HG03575 (cell line): Measurements from ENCODE around the gene PLCB1.

Experiments used
- ATAC-seq: cut with Tn5 transposase; IDR thresholded peaks from one replicate; pipeline ENCODE4 v1.9.1; 2021; ENCODE audit not compliant: unreplicated experiment, insufficient number of reproducible peaks, low FRiP score; ENCODE audit errors: extremely low read depth

The PLCB1 gene

GRCh38 chr20:8735014-8735413 lies 602.9 kb downstream of the PLCB1 start:
- ATAC-seq, result no peak

- ATAC-seq, result no peak
Measured at GRCh38 chr20:8735674-8736073, 603.6 kb downstream of the PLCB1 start.

GRCh38 chr20:8740265-8740664 lies 608.2 kb downstream of the PLCB1 start:
- ATAC-seq, result no peak

GRCh38 chr20:8744228-8744844 lies 612.3 kb downstream of the PLCB1 start:
- ATAC-seq, result no peak

GRCh38 chr20:8749101-8749500 lies 617.0 kb downstream of the PLCB1 start:
- no peak for ATAC-seq

GRCh38 chr20:8749986-8750385 lies 617.9 kb downstream of the PLCB1 start:
- no peak for ATAC-seq

GRCh38 chr20:8755340-8756118 lies 623.5 kb downstream of the PLCB1 start:
- ATAC-seq, result no peak

GRCh38 chr20:8756410-8756809 lies 624.3 kb downstream of the PLCB1 start:
- ATAC-seq, result no peak

- no peak for ATAC-seq
Measured at GRCh38 chr20:8757146-8757545, 625.1 kb downstream of the PLCB1 start.

- ATAC-seq, result no peak
Measured at GRCh38 chr20:8764344-8764962, 632.4 kb downstream of the PLCB1 start.

GRCh38 chr20:8766868-8767390 lies 634.9 kb downstream of the PLCB1 start:
- no peak for ATAC-seq

GRCh38 chr20:8774412-8774811 lies 642.3 kb downstream of the PLCB1 start:
- no peak for ATAC-seq

- no peak for ATAC-seq
Measured at GRCh38 chr20:8777911-8778310, 645.8 kb downstream of the PLCB1 start.

- ATAC-seq, result no peak
Measured at GRCh38 chr20:8778387-8778786, 646.3 kb downstream of the PLCB1 start.

GRCh38 chr20:8780915-8781314 lies 648.8 kb downstream of the PLCB1 start:
- no peak for ATAC-seq

- ATAC-seq, result no peak
Measured at GRCh38 chr20:8782804-8783203, 650.7 kb downstream of the PLCB1 start.

- ATAC-seq, result no peak
Measured at GRCh38 chr20:8783734-8784133, 651.7 kb downstream of the PLCB1 start.

- no peak for ATAC-seq
Measured at GRCh38 chr20:8786383-8786782, 654.3 kb downstream of the PLCB1 start.

- ATAC-seq, result no peak
Measured at GRCh38 chr20:8787090-8787489, 655.0 kb downstream of the PLCB1 start.

GRCh38 chr20:8788275-8788674 lies 656.2 kb downstream of the PLCB1 start:
- ATAC-seq, result no peak
